CD4-positive, alpha-beta memory T cell (primary cell): ENCODE results near the gene KCNJ5. TPM values are rescaled to one million over a fixed set of nuclear protein-coding genes. Genes with fewer than 3 reads are reported as not detected.
A peak's percentile ranks its signal among the peaks of the same experiment; 100 is the strongest.
"Not testable (repeated sequence)": the region's sequence is repeated elsewhere in the genome, so short reads cannot be mapped to it uniquely, and the experiment has no call there.

Experiments used
- CTCF ChIA-PET: fragments of 350-600 bp; sonication (Branson Sonifier 250); formaldehyde crosslinking; loops from one replicate; lab custom pipeline; 2021; ENCODE audit warnings: inconsistent platforms; ENCODE audit not compliant: partially characterized antibody; lab: Charles Lee
- POLR2A ChIA-PET: fragments of 350-600 bp; sonication (Branson Sonifier 250); formaldehyde crosslinking; loops from one replicate; lab custom pipeline; 2021; ENCODE audit not compliant: partially characterized antibody; lab: Charles Lee
- DNase-seq, 5 donors: peaks; one replicate each; pipeline versions ENCODE4 v3.0.0 to v3.0.0-alpha.2; 2020 to 2022; ENCODE audit warnings: mixed read lengths in 1 of 5
- H3K27ac ChIP-seq: one replicate; pipeline ENCODE4 v1.7.0; 2013; ENCODE audit warnings: low read depth, low read length
- H3K27me3 ChIP-seq: 2 replicates; pipeline ENCODE4 v1.7.0; 2013; ENCODE audit warnings: mild to moderate bottlenecking, low read length, moderate library complexity; ENCODE audit not compliant: insufficient read depth
- H3K36me3 ChIP-seq: 2 replicates; pipeline ENCODE4 v1.7.0; 2013; ENCODE audit warnings: mild to moderate bottlenecking, low read length, moderate library complexity; ENCODE audit not compliant: insufficient read depth
- H3K4me1 ChIP-seq: 2 replicates; pipeline ENCODE4 v1.7.0; 2013; ENCODE audit warnings: mild to moderate bottlenecking, low read length, moderate library complexity; ENCODE audit not compliant: insufficient read depth
- H3K4me3 ChIP-seq, 2 donors: one replicate each; pipeline ENCODE4 v1.7.0; 2013; ENCODE audit warnings: low read length in 2 of 2, mild to moderate bottlenecking in 1 of 2
- H3K9me3 ChIP-seq, 2 donors: one replicate each; pipeline ENCODE4 v1.7.0; 2013; ENCODE audit warnings: low read length in 2 of 2, control low read depth in 1 of 2; ENCODE audit not compliant: control insufficient read depth in 1 of 2
- H3K27ac Mint-ChIP-seq, 7 donors: one replicate each; pipeline ENCODE4 v1.8.0; 2020 to 2021; ENCODE audit warnings: mixed read lengths in 7 of 7, mild to moderate bottlenecking in 6 of 7, inconsistent platforms in 3 of 7, moderate library complexity in 3 of 7
- H3K27me3 Mint-ChIP-seq, 2 donors: one replicate each; pipeline ENCODE4 v1.8.0; 2020 to 2021; ENCODE audit warnings: mixed read lengths in 2 of 2
- H3K36me3 Mint-ChIP-seq, 2 donors: one replicate each; pipeline ENCODE4 v1.8.0; 2020 to 2021; ENCODE audit warnings: mixed read lengths in 2 of 2, inconsistent platforms in 1 of 2, mild to moderate bottlenecking in 1 of 2
- H3K4me1 Mint-ChIP-seq, 4 donors: one replicate each; pipeline ENCODE4 v1.8.0; 2020 to 2021; ENCODE audit warnings: mixed read lengths in 4 of 4, mild to moderate bottlenecking in 1 of 4
- H3K4me3 Mint-ChIP-seq, 8 donors: one replicate each; pipeline ENCODE4 v1.8.0; 2020 to 2021; ENCODE audit warnings: mixed read lengths in 8 of 8, mild to moderate bottlenecking in 7 of 8, moderate library complexity in 6 of 8, inconsistent platforms in 3 of 8
- H3K9me3 Mint-ChIP-seq, 8 donors: one replicate each; pipeline ENCODE4 v1.8.0; 2020 to 2021; ENCODE audit warnings: mixed read lengths in 8 of 8, mild to moderate bottlenecking in 5 of 8, inconsistent platforms in 3 of 8, moderate library complexity in 1 of 8
- intact Hi-C: fragments of 100-400 bp; cut with micrococcal nuclease; formaldehyde crosslinking; loops from one replicate; pipeline ENCODE4 v1.15.1; 2023
- polyA plus RNA-seq, 2 donors: library from polyadenylated mRNA; unstranded; fragments of 300-500 nt; fragmentation: Illumina TruSeq; gene quantifications; one replicate each; pipeline ENCODE4 v1.2.3, GENCODE V29; 2021
- total RNA-seq, 2 experiments: library from RNA; stranded (reverse); gene quantifications; one replicate each; pipeline ENCODE4 v1.2.3, GENCODE V29; 2021

The KCNJ5 gene
- total and polyA plus RNA-seq, 4 experiments from 2014 or later = 0.23 to 0.33 TPM; not detected in 2

DNA sequence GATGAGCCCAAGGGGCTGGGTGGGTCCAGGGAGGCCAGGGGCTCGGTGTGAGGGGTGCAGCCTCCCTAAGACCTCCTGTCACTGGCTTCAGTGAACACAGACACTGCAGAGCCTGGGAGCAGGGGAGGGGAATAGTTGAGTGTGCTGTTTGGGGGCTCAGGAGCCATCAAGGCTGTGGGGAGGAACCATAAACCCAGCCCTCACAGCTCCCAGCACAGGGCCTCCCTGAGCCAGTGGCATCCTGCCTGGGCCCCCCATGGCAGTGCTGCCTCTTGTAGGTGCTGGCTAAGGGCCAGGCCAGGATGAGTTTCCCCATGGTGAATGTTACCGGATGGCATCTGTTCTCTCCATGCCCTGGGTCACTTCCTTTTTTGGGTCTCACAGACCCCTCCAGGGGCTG is 25.5 kb downstream of the KCNJ5 start:
- Histone ChIP-seq H3K36me3 (no peaks in the 10 kb centered on the region), H3K27me3 (no peaks in the 10 kb centered on the region), H3K4me3 (no peak overlapping the region), H3K27ac (no peak overlapping the region), H3K4me1 (no peaks in the 10 kb centered on the region), H3K9me3 (no peaks in the 10 kb centered on the region)
- Mint-ChIP-seq H3K4me3 (no peak overlapping the region), H3K9me3 (peaks cover 0 to 3% (median 0%) of the 10 kb centered on the region in 8 donors), H3K27ac (no peak overlapping the region), H3K4me1 (peaks cover 0 to 3% (median 0%) of the 10 kb centered on the region in 4 donors), H3K27me3 (peaks cover 10 to 31% of the 10 kb centered on the region in 2 donors), H3K36me3 (peaks cover 0 to 3% of the 10 kb centered on the region in 2 donors)
- POLR2A ChIA-PET = no interaction called here
- CTCF ChIA-PET = interaction anchor here (1.6 kb wide), 1 partner anchor 12 kb away, joined by 4 read pairs; no protein-coding TSS in a partner anchor
- DNase-seq = no peak
- intact Hi-C loops = no loop called here

DNA sequence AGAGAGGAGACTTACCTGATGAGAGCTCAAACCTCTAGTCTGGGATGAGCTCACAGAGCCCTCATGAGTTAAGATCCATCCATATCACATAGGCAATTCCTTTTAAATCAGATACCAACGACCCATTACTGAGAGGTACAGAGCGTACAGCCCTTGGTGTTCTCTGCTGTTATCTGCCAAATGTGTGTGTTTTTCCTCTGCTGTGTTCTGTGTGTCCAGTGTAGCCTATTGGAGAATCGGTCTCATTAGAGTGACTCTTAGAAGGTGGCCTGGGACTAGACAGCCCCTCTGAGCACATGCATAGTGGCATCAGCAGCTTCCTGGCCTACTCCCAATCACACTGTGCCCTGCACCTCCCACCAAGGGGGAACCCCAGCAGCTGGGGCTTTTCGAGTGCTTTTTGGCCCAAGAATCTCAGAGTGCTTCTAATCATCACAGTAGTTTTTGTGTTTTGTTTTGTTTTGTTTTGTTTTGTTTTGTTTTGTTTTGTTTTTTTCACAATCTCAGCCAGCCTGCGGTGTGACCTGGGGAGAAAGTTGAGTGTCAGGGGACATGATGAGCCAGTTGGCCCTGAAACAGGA is 26.1 kb downstream of the KCNJ5 start:
- no peaks in the 10 kb centered on the region for H3K27me3 ChIP-seq
- DNase-seq = no peak
- Mint-ChIP-seq H3K4me1 (peaks cover 0 to 3% (median 0%) of the 10 kb centered on the region in 4 donors), H3K27ac (peak overlapping the region in 1 of 7 donors; percentile 36), H3K36me3 (peaks cover 0 to 3% of the 10 kb centered on the region in 2 donors), H3K9me3 (peaks cover 0 to 3% (median 0%) of the 10 kb centered on the region in 8 donors), H3K4me3 (no peak overlapping the region), H3K27me3 (peaks cover 11 to 29% of the 10 kb centered on the region in 2 donors)
- no peaks in the 10 kb centered on the region for H3K9me3 ChIP-seq
- no peak overlapping the region for H3K27ac ChIP-seq
- H3K36me3 ChIP-seq = no peaks in the 10 kb centered on the region
- ChIA-PET POLR2A (no interaction called here), CTCF (interaction anchor here (1.6 kb wide), 1 partner anchor 11 kb away, joined by 4 read pairs; no protein-coding TSS in a partner anchor)
- no peaks in the 10 kb centered on the region for H3K4me1 ChIP-seq
- H3K4me3 ChIP-seq = no peak overlapping the region
- intact Hi-C loops = no loop called here

DNA sequence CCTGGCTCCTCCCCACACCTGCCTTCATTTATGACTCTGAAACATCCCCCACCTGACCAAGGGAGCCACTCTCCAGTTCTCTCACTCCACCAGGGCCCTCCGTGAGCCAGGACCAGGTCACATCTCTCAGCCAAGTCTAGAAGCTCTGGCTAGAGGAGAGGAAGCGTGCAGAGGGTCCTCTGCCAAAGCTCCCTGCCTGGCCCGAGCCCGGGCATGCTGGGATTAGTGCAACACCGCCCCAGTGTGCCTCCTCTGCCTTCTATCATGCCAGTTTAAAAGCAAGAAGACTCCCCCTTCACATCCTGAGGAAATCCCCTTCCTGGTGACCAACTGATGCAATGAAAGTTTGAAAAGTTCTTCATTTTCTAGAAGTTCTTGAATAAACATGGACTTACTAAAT is 28.1 kb downstream of the KCNJ5 start:
- Mint-ChIP-seq H3K4me3 (no peak overlapping the region), H3K36me3 (peaks cover 0 to 3% of the 10 kb centered on the region in 2 donors), H3K27ac (no peak overlapping the region), H3K9me3 (peaks cover 0 to 3% (median 0%) of the 10 kb centered on the region in 8 donors), H3K4me1 (peaks cover 0 to 3% (median 0%) of the 10 kb centered on the region in 4 donors), H3K27me3 (peaks cover 10 to 25% of the 10 kb centered on the region in 2 donors)
- no peak for DNase-seq
- no peaks in the 10 kb centered on the region for H3K9me3 ChIP-seq
- no peaks in the 10 kb centered on the region for H3K36me3 ChIP-seq
- intact Hi-C loops = no loop called here
- POLR2A ChIA-PET = no interaction called here
- no peak overlapping the region for H3K4me3 ChIP-seq
- no peaks in the 10 kb centered on the region for H3K27me3 ChIP-seq
- no peaks in the 10 kb centered on the region for H3K4me1 ChIP-seq
- CTCF ChIA-PET = interaction anchor here (1.5 kb wide), 1 partner anchor 12 kb away, joined by 3 read pairs; no protein-coding TSS in a partner anchor
- H3K27ac ChIP-seq = no peak overlapping the region

DNA sequence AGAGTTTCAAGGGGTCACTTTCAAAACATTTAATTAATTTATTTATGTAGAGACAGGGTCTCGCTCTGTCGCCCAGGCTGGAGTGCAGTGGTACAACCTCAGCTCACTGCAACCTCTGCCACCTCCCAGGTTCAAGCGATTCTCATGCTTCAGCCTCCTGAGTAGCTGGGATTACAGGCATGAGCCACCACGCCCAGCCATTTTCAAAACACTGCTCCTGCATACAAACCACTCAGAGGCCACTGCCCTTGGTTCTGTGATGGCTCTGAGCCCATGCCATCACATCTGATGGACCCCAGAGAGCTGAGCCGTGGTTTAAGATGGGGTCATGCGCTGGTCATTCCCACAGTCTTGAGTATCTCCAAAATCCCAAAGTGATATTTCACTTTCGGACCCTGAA is 28.5 kb downstream of the KCNJ5 start:
- CTCF ChIA-PET = interaction anchor here (1.5 kb wide), 1 partner anchor 12 kb away, joined by 3 read pairs; no protein-coding TSS in a partner anchor
- H3K9me3 Mint-ChIP-seq, H3K9me3 ChIP-seq, H3K4me1 Mint-ChIP-seq, DNase-seq, H3K27me3 ChIP-seq, H3K4me3 ChIP-seq, H3K36me3 Mint-ChIP-seq, H3K4me1 ChIP-seq, H3K4me3 Mint-ChIP-seq, H3K27ac Mint-ChIP-seq, H3K27ac ChIP-seq, POLR2A ChIA-PET, H3K36me3 ChIP-seq, intact Hi-C loops: not testable (repeated sequence)
- peaks cover 11 to 25% of the 10 kb centered on the region in 2 donors for H3K27me3 Mint-ChIP-seq

DNA sequence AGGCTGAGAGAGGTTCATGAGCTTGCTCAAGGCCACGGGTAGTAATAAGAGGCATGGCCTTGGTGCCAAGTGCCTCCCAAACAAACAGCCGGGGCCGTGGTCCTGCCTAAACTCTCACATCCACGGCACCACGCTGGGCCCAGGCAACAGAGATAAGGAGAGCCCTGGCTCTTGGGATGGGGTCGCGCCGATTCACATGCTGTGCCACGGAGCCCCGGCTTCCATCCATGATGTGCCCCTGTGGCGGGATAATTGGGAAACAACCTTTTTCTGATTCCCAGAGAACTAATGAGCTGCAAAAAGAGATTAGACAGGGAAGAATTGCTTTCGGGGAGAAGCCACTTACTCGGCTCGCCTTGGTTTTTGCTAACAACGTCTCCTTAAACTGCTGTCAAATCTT is 29.5 kb downstream of the KCNJ5 start:
- Histone ChIP-seq H3K27ac (no peak overlapping the region), H3K4me3 (no peak overlapping the region), H3K9me3 (no peaks in the 10 kb centered on the region), H3K36me3 (no peaks in the 10 kb centered on the region), H3K27me3 (no peaks in the 10 kb centered on the region), H3K4me1 (no peaks in the 10 kb centered on the region)
- intact Hi-C loops = no loop called here
- peaks cover 0 to 3% (median 0%) of the 10 kb centered on the region in 4 donors for H3K4me1 Mint-ChIP-seq
- H3K4me3 Mint-ChIP-seq = no peak overlapping the region
- H3K9me3 Mint-ChIP-seq = peaks cover 0 to 2% (median 0%) of the 10 kb centered on the region in 8 donors
- H3K27ac Mint-ChIP-seq = no peak overlapping the region
- ChIA-PET POLR2A (no interaction called here), CTCF (no interaction called here)
- H3K27me3 Mint-ChIP-seq = peaks cover 11 to 20% of the 10 kb centered on the region in 2 donors
- DNase-seq = no peak
- H3K36me3 Mint-ChIP-seq = peaks cover 0 to 3% of the 10 kb centered on the region in 2 donors

DNA sequence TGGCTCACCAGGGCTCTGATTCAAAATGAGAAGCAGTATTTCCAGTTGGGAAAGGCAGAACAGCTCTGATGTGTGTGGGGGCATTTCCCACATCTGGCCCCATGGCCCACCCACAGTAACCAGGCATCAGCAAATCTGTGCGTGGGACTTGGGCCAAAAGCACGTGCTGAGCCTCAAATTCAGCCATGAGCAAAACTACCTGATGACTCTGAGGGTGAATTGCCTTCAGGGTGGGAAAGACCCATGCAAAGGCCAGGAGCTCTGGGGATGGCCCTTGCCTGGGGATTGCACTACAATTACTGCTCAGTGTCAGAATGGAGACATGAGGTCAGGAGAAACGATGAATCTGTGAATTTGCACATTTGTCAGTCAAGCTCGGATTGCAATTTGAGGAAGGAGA is 30.6 kb downstream of the KCNJ5 start:
- POLR2A ChIA-PET = no interaction called here
- Histone ChIP-seq H3K9me3 (no peaks in the 10 kb centered on the region), H3K27me3 (no peaks in the 10 kb centered on the region), H3K4me3 (no peak overlapping the region), H3K4me1 (no peaks in the 10 kb centered on the region), H3K27ac (no peak overlapping the region), H3K36me3 (no peaks in the 10 kb centered on the region)
- intact Hi-C loops = no loop called here
- Mint-ChIP-seq H3K4me3 (no peak overlapping the region), H3K36me3 (peaks cover 0 to 3% of the 10 kb centered on the region in 2 donors), H3K9me3 (peaks cover 0 to 2% (median 0%) of the 10 kb centered on the region in 8 donors), H3K4me1 (peaks cover 0 to 3% (median 0%) of the 10 kb centered on the region in 4 donors), H3K27me3 (peaks cover 6 to 13% of the 10 kb centered on the region in 2 donors), H3K27ac (no peak overlapping the region)
- DNase-seq = no peak
- CTCF ChIA-PET = no interaction called here

DNA sequence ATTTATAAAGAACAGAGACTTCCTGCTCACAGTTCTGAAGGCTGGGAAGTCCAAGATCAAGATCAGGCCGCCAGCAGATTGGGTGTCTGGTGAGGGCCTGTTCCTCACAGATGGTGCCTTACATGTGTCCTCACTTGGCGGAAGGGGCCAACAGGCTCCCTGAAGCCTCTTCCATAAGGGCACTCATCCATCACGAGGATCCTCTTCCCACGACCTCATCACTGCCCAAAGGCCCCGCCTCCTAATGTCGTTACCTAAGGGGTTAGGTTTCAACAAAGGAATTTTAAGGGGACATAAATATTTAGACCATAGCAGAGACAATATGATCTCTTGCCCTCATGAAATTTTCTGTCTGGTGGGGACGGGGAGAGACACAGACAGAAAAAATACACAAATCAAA is 32.9 kb downstream of the KCNJ5 start:
- intact Hi-C loops = no loop called here
- Mint-ChIP-seq H3K36me3 (no peaks in the 10 kb centered on the region), H3K9me3 (peaks cover 0 to 2% (median 0%) of the 10 kb centered on the region in 8 donors), H3K27me3 (peaks cover 6 to 8% of the 10 kb centered on the region in 2 donors), H3K4me1 (peaks cover 9 to 13% (median 9%) of the 10 kb centered on the region in 4 donors), H3K27ac (no peak overlapping the region), H3K4me3 (no peak overlapping the region)
- ChIA-PET CTCF (no interaction called here), POLR2A (no interaction called here)
- Histone ChIP-seq H3K27ac (no peak overlapping the region), H3K9me3 (no peaks in the 10 kb centered on the region), H3K36me3 (no peaks in the 10 kb centered on the region), H3K4me3 (no peak overlapping the region), H3K27me3 (no peaks in the 10 kb centered on the region), H3K4me1 (no peaks in the 10 kb centered on the region)
- DNase-seq = no peak
